Epidermal melanocyte (primary cell): ENCODE data around the gene COG4.

Source experiments
- DNase-seq: peaks from one replicate; pipeline ENCODE4 v3.0.0; 2011; ENCODE audit warnings: low spot score; ENCODE audit not compliant: insufficient read length

Gene COG4

DNA sequence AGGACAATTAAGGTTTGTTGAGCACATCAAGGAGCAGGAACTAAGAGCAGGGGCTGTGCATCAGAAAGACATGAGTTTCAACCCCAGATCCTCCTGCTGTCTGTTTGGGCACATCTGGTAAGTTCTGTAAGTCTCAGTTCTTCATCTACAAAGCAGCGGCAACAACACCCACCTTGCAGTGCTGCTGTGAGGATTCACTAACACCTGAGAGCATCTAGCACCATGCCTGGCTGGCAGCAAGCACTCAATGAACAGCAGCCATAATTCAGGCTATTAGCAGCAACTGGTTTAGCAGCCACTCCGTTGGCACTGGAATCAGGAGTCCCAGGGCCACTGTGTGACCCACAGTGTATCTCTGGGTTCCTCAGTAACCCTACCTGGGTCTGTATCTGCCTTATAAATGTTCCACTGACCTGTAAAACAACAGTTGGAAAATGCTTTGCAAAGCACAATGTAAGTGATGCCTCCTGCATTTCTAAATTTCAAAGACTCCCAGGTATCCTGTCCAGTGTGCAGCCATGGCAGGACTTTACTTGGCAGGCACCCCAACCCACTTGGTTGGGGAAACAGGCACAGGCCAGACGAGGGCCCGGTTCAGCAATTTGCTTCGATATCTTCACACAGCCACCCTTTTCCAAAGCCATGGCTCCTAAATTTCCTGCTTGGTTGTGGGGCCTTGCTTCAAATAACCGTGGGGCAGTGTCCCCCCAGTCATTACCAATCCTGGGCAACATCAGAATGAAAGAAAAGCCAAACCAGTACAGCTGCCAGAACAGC is 88.7 kb downstream of the COG4 start:
- DNase-seq: no peak

DNA sequence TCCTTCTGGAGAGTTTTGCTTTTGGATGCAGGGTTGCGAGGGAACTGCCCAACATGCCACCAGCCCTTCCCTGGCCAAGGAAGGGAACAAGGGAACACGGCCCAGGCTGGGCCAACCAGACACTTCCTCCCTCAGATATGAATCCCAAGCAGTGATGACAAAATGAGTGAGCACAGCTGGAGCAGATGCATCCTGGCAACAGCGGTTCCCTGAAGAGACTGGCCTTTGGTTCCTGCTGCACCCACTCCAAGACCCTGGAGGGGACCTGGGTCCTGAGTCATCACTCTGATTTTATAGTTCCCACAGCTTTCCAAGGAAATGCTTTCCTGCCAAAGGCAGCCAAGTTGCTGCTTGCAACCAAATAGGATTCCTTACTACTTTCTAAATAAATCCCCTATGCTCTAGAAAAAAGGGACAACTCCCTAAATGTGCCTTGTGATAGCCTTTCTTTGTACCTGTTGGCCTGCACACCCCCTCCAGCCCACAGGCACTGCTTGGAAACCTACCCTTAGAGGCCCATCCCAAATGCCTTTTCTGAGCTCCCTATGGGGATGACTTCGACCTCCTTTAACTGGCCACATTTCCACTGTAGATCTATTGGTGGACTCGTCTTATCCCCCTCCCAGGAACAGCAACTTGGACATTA is 89.8 kb downstream of the COG4 start:
- DNase-seq: peak; percentile 36

- DNase-seq: no peak
Measured at GRCh38 chr16:70432723-70433457, 90.5 kb downstream of the COG4 start.

GRCh38 chr16:70432356-70432722 is 91.0 kb downstream of the COG4 start:
- no peak for DNase-seq

GRCh38 chr16:70430667-70431536 is 92.5 kb downstream of the COG4 start:
- no peak for DNase-seq
